Testis (tissue), 2 donors: Measurements from ENCODE around the gene YBX2.

Source experiments
- POLR2A ChIP-seq: fragments of 450-650 bp; IDR thresholded peaks from one replicate; pipeline ENCODE4 v1.6.1; 2017; ENCODE audit warnings: antibody characterized with exemption, mild to moderate bottlenecking, moderate library complexity
- TF ChIP-seq, protein P1 (sequence below), 3 experiments: fragments of 450-650 bp in 2 of 3; fragments of 200-600 bp in 1 of 3; sonication (generic) in 1 of 3; IDR thresholded peaks; one replicate each; pipeline ENCODE4 v1.5.1; 2016 to 2019; ENCODE audit warnings: antibody characterized with exemption in 3 of 3, mild to moderate bottlenecking in 2 of 3, moderate library complexity in 1 of 3

DNA sequence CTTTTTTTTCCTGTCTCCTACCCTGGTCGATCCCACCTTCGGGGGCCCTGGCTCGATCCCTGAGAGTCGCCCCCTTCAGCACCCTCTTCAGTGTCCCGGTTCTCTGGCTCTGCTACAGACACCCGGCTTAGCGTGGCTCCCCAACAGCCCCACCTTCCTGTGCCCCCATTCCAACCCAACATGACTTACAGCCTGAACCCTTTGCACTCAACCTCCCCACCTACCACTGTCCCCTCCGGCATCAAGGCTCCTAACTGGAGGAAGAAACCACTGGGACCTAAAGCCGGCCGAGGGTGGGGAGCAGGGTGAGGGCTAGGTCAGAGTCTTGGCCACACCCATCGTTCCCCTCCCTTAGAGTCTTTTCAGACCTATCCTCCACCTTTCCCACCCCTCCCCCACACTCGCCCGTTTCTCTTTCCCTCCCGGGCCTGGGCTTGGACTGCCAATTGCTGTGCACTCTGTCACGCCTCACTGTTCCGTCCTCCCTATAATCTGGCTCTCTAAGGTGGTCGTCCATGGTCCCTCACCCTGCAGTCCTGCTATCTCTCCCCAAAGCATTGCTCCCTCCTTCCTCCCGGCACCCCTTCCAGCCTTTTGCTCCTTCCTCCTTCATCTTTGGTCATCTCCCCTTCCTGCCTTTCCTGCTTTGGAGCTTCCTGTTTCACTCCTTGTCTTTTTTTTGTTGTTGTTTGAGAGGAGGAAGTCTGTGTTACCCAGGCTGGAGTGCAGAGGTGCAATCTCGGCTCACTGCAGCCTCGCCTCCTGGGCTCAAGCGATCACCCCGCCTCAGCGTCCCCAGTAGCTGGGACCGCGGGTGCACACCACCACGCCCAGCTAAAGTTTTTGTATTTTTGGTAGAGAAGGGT lies 31.3 kb downstream of the YBX2 start:
- TF ChIP-seq, protein P1, sequence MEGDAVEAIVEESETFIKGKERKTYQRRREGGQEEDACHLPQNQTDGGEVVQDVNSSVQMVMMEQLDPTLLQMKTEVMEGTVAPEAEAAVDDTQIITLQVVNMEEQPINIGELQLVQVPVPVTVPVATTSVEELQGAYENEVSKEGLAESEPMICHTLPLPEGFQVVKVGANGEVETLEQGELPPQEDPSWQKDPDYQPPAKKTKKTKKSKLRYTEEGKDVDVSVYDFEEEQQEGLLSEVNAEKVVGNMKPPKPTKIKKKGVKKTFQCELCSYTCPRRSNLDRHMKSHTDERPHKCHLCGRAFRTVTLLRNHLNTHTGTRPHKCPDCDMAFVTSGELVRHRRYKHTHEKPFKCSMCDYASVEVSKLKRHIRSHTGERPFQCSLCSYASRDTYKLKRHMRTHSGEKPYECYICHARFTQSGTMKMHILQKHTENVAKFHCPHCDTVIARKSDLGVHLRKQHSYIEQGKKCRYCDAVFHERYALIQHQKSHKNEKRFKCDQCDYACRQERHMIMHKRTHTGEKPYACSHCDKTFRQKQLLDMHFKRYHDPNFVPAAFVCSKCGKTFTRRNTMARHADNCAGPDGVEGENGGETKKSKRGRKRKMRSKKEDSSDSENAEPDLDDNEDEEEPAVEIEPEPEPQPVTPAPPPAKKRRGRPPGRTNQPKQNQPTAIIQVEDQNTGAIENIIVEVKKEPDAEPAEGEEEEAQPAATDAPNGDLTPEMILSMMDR (IDR thresholded peaks at IDR 0.05) = no peak
- no peak for TF ChIP-seq POLR2A
